HL-60 (cell line): ENCODE results near the gene TDG.

Experiments used
- DNase-seq, 2 experiments: peaks; one replicate each; pipeline ENCODE4 v3.0.0-alpha.2; 2010 to 2020; ENCODE audit warnings: low read depth in 1 of 2, low spot score in 1 of 2
- H3K27ac ChIP-seq: fragments of 250-450 bp; sonication (Bioruptor Pico); replicated peaks from 2 replicates; pipeline ENCODE4 v1.5.1; 2020; ENCODE audit warnings: mild to moderate bottlenecking, moderate library complexity
- H3K27me3 ChIP-seq: fragments of 250-450 bp; sonication (Bioruptor Pico); 2 replicates; pipeline ENCODE4 v1.5.1; 2021; ENCODE audit warnings: mild to moderate bottlenecking, moderate library complexity; ENCODE audit not compliant: insufficient read depth, poor library complexity, severe bottlenecking
- H3K4me3 ChIP-seq: replicated peaks from 2 replicates; pipeline ENCODE4 v1.5.1; 2011; ENCODE audit warnings: mild to moderate bottlenecking, control low read depth, low read length; ENCODE audit not compliant: insufficient read depth
- GABPA ChIP-seq: IDR thresholded peaks from 2 replicates; pipeline ENCODE4 v1.6.1; 2012; ENCODE audit warnings: low read depth
- POLR2AphosphoS5 ChIP-seq: IDR thresholded peaks from 2 replicates; pipeline ENCODE4 v1.6.1; 2012; ENCODE audit warnings: low read depth
- SPI1 ChIP-seq: IDR thresholded peaks from 2 replicates; pipeline ENCODE4 v1.6.1; 2012; ENCODE audit warnings: low read depth, mild to moderate bottlenecking, borderline replicate concordance
- TF ChIP-seq, protein P1 (sequence below): IDR thresholded peaks from 2 replicates; pipeline ENCODE4 v1.6.1; 2012; ENCODE audit warnings: low read depth; ENCODE audit not compliant: insufficient replicate concordance
- TF ChIP-seq, protein P2 (sequence below): IDR thresholded peaks from one replicate; pipeline ENCODE4 v1.5.1; 2011; ENCODE audit warnings: low read length, control low read depth, inconsistent platforms; ENCODE audit not compliant: insufficient read depth

The TDG gene

DNA sequence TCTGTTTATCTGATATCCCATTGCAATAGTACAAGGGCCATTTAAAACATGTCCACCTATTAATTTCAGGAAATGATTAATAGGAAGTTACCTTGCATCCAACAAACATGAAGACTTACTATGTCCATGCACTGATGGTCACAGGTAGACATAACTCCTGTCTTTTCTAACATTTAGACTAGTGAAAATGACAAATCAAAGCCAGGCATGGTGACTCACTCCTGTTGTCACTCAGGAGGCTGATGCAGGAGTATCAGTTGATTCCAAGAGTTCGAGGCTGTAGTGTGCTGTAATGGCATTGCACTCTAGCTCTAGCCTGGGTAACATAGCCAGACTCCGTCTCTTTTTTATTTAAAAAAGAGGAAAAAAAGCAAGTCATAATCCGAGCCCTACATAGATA, 20.7 kb upstream of the TDG start:
- Histone ChIP-seq H3K4me3 (no peak overlapping the region), H3K27me3 (no peaks in the 10 kb centered on the region), H3K27ac (no peak overlapping the region)
- TF ChIP-seq, protein P1, sequence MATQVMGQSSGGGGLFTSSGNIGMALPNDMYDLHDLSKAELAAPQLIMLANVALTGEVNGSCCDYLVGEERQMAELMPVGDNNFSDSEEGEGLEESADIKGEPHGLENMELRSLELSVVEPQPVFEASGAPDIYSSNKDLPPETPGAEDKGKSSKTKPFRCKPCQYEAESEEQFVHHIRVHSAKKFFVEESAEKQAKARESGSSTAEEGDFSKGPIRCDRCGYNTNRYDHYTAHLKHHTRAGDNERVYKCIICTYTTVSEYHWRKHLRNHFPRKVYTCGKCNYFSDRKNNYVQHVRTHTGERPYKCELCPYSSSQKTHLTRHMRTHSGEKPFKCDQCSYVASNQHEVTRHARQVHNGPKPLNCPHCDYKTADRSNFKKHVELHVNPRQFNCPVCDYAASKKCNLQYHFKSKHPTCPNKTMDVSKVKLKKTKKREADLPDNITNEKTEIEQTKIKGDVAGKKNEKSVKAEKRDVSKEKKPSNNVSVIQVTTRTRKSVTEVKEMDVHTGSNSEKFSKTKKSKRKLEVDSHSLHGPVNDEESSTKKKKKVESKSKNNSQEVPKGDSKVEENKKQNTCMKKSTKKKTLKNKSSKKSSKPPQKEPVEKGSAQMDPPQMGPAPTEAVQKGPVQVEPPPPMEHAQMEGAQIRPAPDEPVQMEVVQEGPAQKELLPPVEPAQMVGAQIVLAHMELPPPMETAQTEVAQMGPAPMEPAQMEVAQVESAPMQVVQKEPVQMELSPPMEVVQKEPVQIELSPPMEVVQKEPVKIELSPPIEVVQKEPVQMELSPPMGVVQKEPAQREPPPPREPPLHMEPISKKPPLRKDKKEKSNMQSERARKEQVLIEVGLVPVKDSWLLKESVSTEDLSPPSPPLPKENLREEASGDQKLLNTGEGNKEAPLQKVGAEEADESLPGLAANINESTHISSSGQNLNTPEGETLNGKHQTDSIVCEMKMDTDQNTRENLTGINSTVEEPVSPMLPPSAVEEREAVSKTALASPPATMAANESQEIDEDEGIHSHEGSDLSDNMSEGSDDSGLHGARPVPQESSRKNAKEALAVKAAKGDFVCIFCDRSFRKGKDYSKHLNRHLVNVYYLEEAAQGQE: no peak
- TF ChIP-seq SPI1: no peak
- TF ChIP-seq, protein P2, sequence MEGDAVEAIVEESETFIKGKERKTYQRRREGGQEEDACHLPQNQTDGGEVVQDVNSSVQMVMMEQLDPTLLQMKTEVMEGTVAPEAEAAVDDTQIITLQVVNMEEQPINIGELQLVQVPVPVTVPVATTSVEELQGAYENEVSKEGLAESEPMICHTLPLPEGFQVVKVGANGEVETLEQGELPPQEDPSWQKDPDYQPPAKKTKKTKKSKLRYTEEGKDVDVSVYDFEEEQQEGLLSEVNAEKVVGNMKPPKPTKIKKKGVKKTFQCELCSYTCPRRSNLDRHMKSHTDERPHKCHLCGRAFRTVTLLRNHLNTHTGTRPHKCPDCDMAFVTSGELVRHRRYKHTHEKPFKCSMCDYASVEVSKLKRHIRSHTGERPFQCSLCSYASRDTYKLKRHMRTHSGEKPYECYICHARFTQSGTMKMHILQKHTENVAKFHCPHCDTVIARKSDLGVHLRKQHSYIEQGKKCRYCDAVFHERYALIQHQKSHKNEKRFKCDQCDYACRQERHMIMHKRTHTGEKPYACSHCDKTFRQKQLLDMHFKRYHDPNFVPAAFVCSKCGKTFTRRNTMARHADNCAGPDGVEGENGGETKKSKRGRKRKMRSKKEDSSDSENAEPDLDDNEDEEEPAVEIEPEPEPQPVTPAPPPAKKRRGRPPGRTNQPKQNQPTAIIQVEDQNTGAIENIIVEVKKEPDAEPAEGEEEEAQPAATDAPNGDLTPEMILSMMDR: no peak
- TF ChIP-seq GABPA: no peak
- no peak for TF ChIP-seq POLR2AphosphoS5
- no peak for DNase-seq

- no peak for DNase-seq
- H3K27ac ChIP-seq: no peak overlapping the region
- no peaks in the 10 kb centered on the region for H3K27me3 ChIP-seq
- no peak overlapping the region for H3K4me3 ChIP-seq
- TF ChIP-seq SPI1 (no peak), POLR2AphosphoS5 (no peak), GABPA (no peak)
- TF ChIP-seq, protein P2: no peak
- TF ChIP-seq, protein P1: no peak
Observed at GRCh38 chr12:103947871-103948555, 17.7 kb upstream of the TDG start.

DNA sequence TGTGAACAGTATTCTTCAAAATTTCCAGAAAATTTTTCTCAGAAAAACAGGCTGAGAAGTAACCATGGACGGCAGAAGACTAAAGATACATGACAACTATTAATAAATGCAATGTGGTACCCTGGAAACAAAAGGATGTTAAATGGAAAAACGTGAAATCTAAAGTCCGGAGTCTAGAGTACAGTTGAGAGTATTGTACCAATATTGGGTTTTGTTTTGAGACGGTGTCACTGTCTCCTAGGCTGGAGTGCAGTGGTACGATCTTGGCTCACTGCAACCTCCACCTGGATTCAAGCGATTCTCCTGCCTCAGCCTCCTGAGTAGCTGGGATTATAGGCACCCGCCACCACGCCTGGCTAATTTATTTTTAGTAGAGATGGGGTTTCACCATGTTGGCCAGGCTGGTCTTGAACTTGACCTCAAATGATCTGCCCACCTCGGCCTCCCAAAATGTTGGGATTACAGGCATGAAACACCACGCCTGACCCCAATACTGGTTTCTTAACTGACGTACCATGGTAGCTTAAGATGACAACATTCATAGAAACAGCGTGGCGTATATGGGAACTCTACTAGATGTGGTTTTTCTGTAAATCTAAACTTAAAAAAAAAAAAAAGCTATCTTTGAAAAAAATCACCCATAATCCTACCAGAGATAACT, 16.8 kb upstream of the TDG start:
- H3K4me3 ChIP-seq: no peak overlapping the region
- H3K27ac ChIP-seq: no peak overlapping the region
- DNase-seq: no peak
- H3K27me3 ChIP-seq: no peaks in the 10 kb centered on the region
- peak; percentile 65 for TF ChIP-seq POLR2AphosphoS5
- TF ChIP-seq, protein P2: no peak
- TF ChIP-seq, protein P1: no peak
